Measurements from ENCODE around the gene HES1. TPM values are rescaled to one million over a fixed set of nuclear protein-coding genes. Genes with fewer than 3 reads are reported as not detected.

Gene HES1
- polyA plus RNA-seq, 1 donor (not counting 4 experiments of a cell fraction or from before 2014, with no cell fraction given), result 138 TPM

GRCh38 chr3:194110483-194110882 is 25.5 kb upstream of the HES1 start:
- Histone ChIP-seq H3K9me1 (ENCODE audit: control insufficient read depth, extremely low read depth, insufficient read depth, low read length) (no peaks in the 10 kb centered on the region), H3K79me2 (ENCODE audit: control insufficient read depth, insufficient read depth, low read length) (no peaks in the 10 kb centered on the region), H3K9ac (ENCODE audit: control insufficient read depth, extremely low read depth, insufficient read depth, low read length) (no peak overlapping the region), H3K27ac (ENCODE audit: control insufficient read depth, insufficient read depth, low read length) (no peak overlapping the region), H3K36me3 (ENCODE audit: control insufficient read depth in 2 of 2, extremely low read depth in 1 of 2, insufficient read depth in 2 of 2, low read length in 2 of 2) (no peaks in the 10 kb centered on the region), H2AFZ (ENCODE audit: control insufficient read depth, low read length) (no peak overlapping the region), H3K4me3 (ENCODE audit: control insufficient read depth in 2 of 3, extremely low read depth in 1 of 3, insufficient read depth in 2 of 3, low read depth in 1 of 3, low read length in 3 of 3) (no peak overlapping the region), H3K9me3 (ENCODE audit: control insufficient read depth, low read depth, low read length) (no peaks in the 10 kb centered on the region), H3K27me3 (ENCODE audit: control insufficient read depth, extremely low read depth, insufficient read depth, low read length) (peaks cover 12% of the 10 kb centered on the region), H4K20me1 (ENCODE audit: control insufficient read depth, extremely low read depth, insufficient read depth, low read length) (no peaks in the 10 kb centered on the region), H3K4me2 (ENCODE audit: control insufficient read depth, extremely low read depth, insufficient read depth, low read depth, low read length) (no peak overlapping the region), H3K4me1 (ENCODE audit: control insufficient read depth, extremely low read depth, insufficient read depth, low read length) (peaks cover 3% of the 10 kb centered on the region)
- TF ChIP-seq CTCF (optimal IDR thresholded peaks at IDR 0.05 in 1 of 3, IDR thresholded peaks at IDR 0.05 in 1 of 3, conservative IDR thresholded peaks at IDR 0.05 in 1 of 3; ENCODE audit: extremely low read depth in 1 of 3, insufficient read depth in 2 of 3, low read length in 3 of 3) (no peak), EZH2 (IDR thresholded peaks at IDR 0.05; ENCODE audit: low read length) (no peak)
- dilution Hi-C loops (cut with MboI; ENCODE audit: extremely low pct_ligation_motif_present, low sequenced_read_pairs), result no loop called here
- FAIRE-seq (no peak), DNase-seq (ENCODE audit: low read depth, low spot score) (no peak)

- no peaks in the 10 kb centered on the region for H3K9me3 ChIP-seq (ENCODE audit: control insufficient read depth, low read depth, low read length)
- no peaks in the 10 kb centered on the region for H3K36me3 ChIP-seq (ENCODE audit: control insufficient read depth in 2 of 2, extremely low read depth in 1 of 2, insufficient read depth in 2 of 2, low read length in 2 of 2)
- peaks cover 3% of the 10 kb centered on the region for H3K4me1 ChIP-seq (ENCODE audit: control insufficient read depth, extremely low read depth, insufficient read depth, low read length)
- no peak overlapping the region for H3K4me3 ChIP-seq (ENCODE audit: control insufficient read depth in 2 of 3, extremely low read depth in 1 of 3, insufficient read depth in 2 of 3, low read depth in 1 of 3, low read length in 3 of 3)
- peaks cover 9% of the 10 kb centered on the region for H3K27me3 ChIP-seq (ENCODE audit: control insufficient read depth, extremely low read depth, insufficient read depth, low read length)
- no peak for TF ChIP-seq CTCF (optimal IDR thresholded peaks at IDR 0.05 in 1 of 3, IDR thresholded peaks at IDR 0.05 in 1 of 3, conservative IDR thresholded peaks at IDR 0.05 in 1 of 3; ENCODE audit: extremely low read depth in 1 of 3, insufficient read depth in 2 of 3, low read length in 3 of 3)
- no peak for TF ChIP-seq EZH2 (IDR thresholded peaks at IDR 0.05; ENCODE audit: low read length)
- no peaks in the 10 kb centered on the region for H4K20me1 ChIP-seq (ENCODE audit: control insufficient read depth, extremely low read depth, insufficient read depth, low read length)
- no peaks in the 10 kb centered on the region for H3K79me2 ChIP-seq (ENCODE audit: control insufficient read depth, insufficient read depth, low read length)
- DNase-seq (ENCODE audit: low read depth, low spot score) (no peak), FAIRE-seq (no peak)
- H3K27ac ChIP-seq (ENCODE audit: control insufficient read depth, insufficient read depth, low read length), result no peak overlapping the region
- no peak overlapping the region for H2AFZ ChIP-seq (ENCODE audit: control insufficient read depth, low read length)
- no peaks in the 10 kb centered on the region for H3K9me1 ChIP-seq (ENCODE audit: control insufficient read depth, extremely low read depth, insufficient read depth, low read length)
- H3K9ac ChIP-seq (ENCODE audit: control insufficient read depth, extremely low read depth, insufficient read depth, low read length), result no peak overlapping the region
- dilution Hi-C loops (cut with MboI; ENCODE audit: extremely low pct_ligation_motif_present, low sequenced_read_pairs), result no loop called here
- no peak overlapping the region for H3K4me2 ChIP-seq (ENCODE audit: control insufficient read depth, extremely low read depth, insufficient read depth, low read depth, low read length)
Measured at GRCh38 chr3:194111336-194111735, 24.6 kb upstream of the HES1 start.

Data from keratinocyte (primary cell).